Breast epithelium (tissue), 3 donors: Measurements from ENCODE around the gene SDC3.

ENCODE experiments used
- CTCF ChIP-seq, 3 donors: fragments of 450-650 bp; IDR thresholded peaks; one replicate each; pipeline ENCODE4 v1.5.1; 2016 to 2017; ENCODE audit warnings: antibody characterized with exemption in 3 of 3, mild to moderate bottlenecking in 3 of 3, moderate library complexity in 3 of 3
- POLR2A ChIP-seq: fragments of 450-650 bp; IDR thresholded peaks from one replicate; pipeline ENCODE4 v1.6.1; 2016; ENCODE audit warnings: antibody characterized with exemption, mild to moderate bottlenecking, moderate library complexity

- no peak for TF ChIP-seq POLR2A
- TF ChIP-seq CTCF (IDR thresholded peaks at IDR 0.05), result no peak
These were observed 14.6 kb downstream of the SDC3 start for GRCh38 chr1:30893776-30894507.
